Skin of body (tissue), 2 donors: ENCODE results near the gene NINJ1. TPM values are rescaled to one million over a fixed set of nuclear protein-coding genes. Genes with fewer than 3 reads are reported as not detected.

Experiments used
- DNase-seq: peaks from one replicate; lab custom pipeline; 2025; lab: John Stamatoyannopoulos, UW
- total RNA-seq: library from RNA; depleted of rRNA; stranded (reverse); fragments of >200 nt; gene quantifications from one replicate; pipeline ENCODE4 v1.2.3, GENCODE V29; 2014

The NINJ1 gene
- total RNA-seq, 1 donor from 2014 or later = 19.6 TPM

- DNase-seq = peak; percentile 29
Observed at GRCh38 chr9:93132946-93133680, 938 bp downstream of the NINJ1 start.

- no peak for DNase-seq
Observed at GRCh38 chr9:93132287-93132927, 1.6 kb downstream of the NINJ1 start.

GRCh38 chr9:93131599-93132286 is 2.3 kb downstream of the NINJ1 start:
- DNase-seq = no peak

GRCh38 chr9:93130861-93131481 is 3.1 kb downstream of the NINJ1 start:
- no peak for DNase-seq

GRCh38 chr9:93129691-93130500 is 4.2 kb downstream of the NINJ1 start:
- no peak for DNase-seq

GRCh38 chr9:93129286-93129685 is 4.8 kb downstream of the NINJ1 start:
- DNase-seq = no peak

- DNase-seq = no peak
Observed at GRCh38 chr9:93128715-93129224, 5.3 kb downstream of the NINJ1 start.

- no peak for DNase-seq
Observed at GRCh38 chr9:93128011-93128714, 5.9 kb downstream of the NINJ1 start.

GRCh38 chr9:93127395-93127911 is 6.6 kb downstream of the NINJ1 start:
- no peak for DNase-seq

- DNase-seq = peak; percentile 33
Observed at GRCh38 chr9:93126825-93127368, 7.2 kb downstream of the NINJ1 start.

GRCh38 chr9:93126151-93126781 is 7.8 kb downstream of the NINJ1 start:
- no peak for DNase-seq

- DNase-seq = no peak
Observed at GRCh38 chr9:93125331-93125894, 8.6 kb downstream of the NINJ1 start.

- DNase-seq = no peak
Observed at GRCh38 chr9:93124793-93125192, 9.3 kb downstream of the NINJ1 start.

- DNase-seq = no peak
Observed at GRCh38 chr9:93123561-93124283, 10.3 kb downstream of the NINJ1 start.

- no peak for DNase-seq
Observed at GRCh38 chr9:93122721-93123221, 11.3 kb downstream of the NINJ1 start.

- no peak for DNase-seq
Observed at GRCh38 chr9:93121316-93122241, 12.5 kb downstream of the NINJ1 start.

GRCh38 chr9:93120846-93121315 is 13.2 kb downstream of the NINJ1 start:
- no peak for DNase-seq
